Heart left ventricle (tissue), 16 donors: ENCODE results near the gene TM9SF4. TPM values are rescaled to one million over a fixed set of nuclear protein-coding genes. Genes with fewer than 3 reads are reported as not detected.
A peak's percentile ranks its signal among the peaks of the same experiment; 100 is the strongest.

Experiments used
- ATAC-seq, 4 donors: fragments of 200-7000 bp; cut with Tn5 transposase; one replicate each; pipeline ENCODE4 v1.9.1; 2020 to 2022; ENCODE audit warnings: moderate library complexity in 4 of 4, mild to moderate bottlenecking in 3 of 4, moderate number of reproducible peaks in 1 of 4
- DNase-seq, 5 donors: peaks; one replicate each; pipeline ENCODE4 v3.0.0-alpha.2; 2020
- H3K27ac ChIP-seq, 12 donors: fragments of 200-600 bp; sonication (generic) in 4 of 12; one replicate each; pipeline versions ENCODE4 v1.5.0 to v1.8.0; 2016 to 2022; ENCODE audit warnings: mild to moderate bottlenecking in 2 of 12
- H3K27me3 ChIP-seq, 9 donors: fragments of 200-600 bp; sonication (generic) in 2 of 9; one replicate each; pipeline versions ENCODE4 v1.5.1 to v1.8.0; 2016 to 2022; ENCODE audit warnings: mild to moderate bottlenecking in 3 of 9
- H3K36me3 ChIP-seq, 9 donors: fragments of 200-600 bp; sonication (generic) in 2 of 9; one replicate each; pipeline versions ENCODE4 v1.5.0 to v1.8.0; 2018 to 2022; ENCODE audit warnings: mild to moderate bottlenecking in 2 of 9
- H3K4me1 ChIP-seq, 12 donors: fragments of 200-600 bp; sonication (generic) in 4 of 12; one replicate each; pipeline versions ENCODE4 v1.5.0 to v1.8.0; 2016 to 2022; ENCODE audit warnings: mild to moderate bottlenecking in 3 of 12
- H3K4me3 ChIP-seq, 12 donors: fragments of 200-600 bp; sonication (generic) in 4 of 12; one replicate each; pipeline versions ENCODE4 v1.5.0 to v1.8.0; 2017 to 2022; ENCODE audit warnings: mild to moderate bottlenecking in 9 of 12, moderate library complexity in 4 of 12
- H3K9me3 ChIP-seq, 12 donors: fragments of 200-600 bp; sonication (generic) in 4 of 12; one replicate each; pipeline versions ENCODE4 v1.5.0 to v1.8.0; 2016 to 2022; ENCODE audit warnings: mild to moderate bottlenecking in 1 of 12
- CTCF ChIP-seq, 12 donors: fragments of 200-600 bp; sonication (generic) in 4 of 12; IDR thresholded peaks; one replicate each; pipeline versions ENCODE4 v1.5.0 to v1.8.0; 2018 to 2022; ENCODE audit warnings: antibody characterized with exemption in 12 of 12, mild to moderate bottlenecking in 5 of 12
- POLR2A ChIP-seq, 2 donors: fragments of 450-650 bp; IDR thresholded peaks; one replicate each; pipeline ENCODE4 v1.6.1; 2017; ENCODE audit warnings: antibody characterized with exemption in 2 of 2, mild to moderate bottlenecking in 2 of 2, moderate library complexity in 2 of 2
- WGBS, 4 donors: extraction: QIAGEN DNeasy Blood & Tissue Kit in 2 of 4; methylation state at CpG; one replicate each; pipeline versions ENCODE4 v1.1.5 to v1.1.7; 2013 to 2018; 5-methylcytosine and 5-hydroxymethylcytosine counted together
- intact Hi-C, 10 donors: fragments of 100-400 bp; cut with DNase I; formaldehyde crosslinking; loops; one replicate each; pipeline versions ENCODE4 v1.11.1 to v1.14.2; 2022
- polyA plus RNA-seq, 2 donors: library from polyadenylated mRNA; stranded (reverse); fragments of 200-250 nt; gene quantifications; one replicate each; pipeline ENCODE4 v1.2.3, GENCODE V29; 2013
- total RNA-seq, 9 donors: library from RNA; depleted of rRNA in 2 of 9; stranded (reverse); fragments of >200 nt in 2 of 9; fragmentation: NEBNext Ultra II Directional in 3 of 9; extraction: Animal tissue kit (Norgen Biotek cat#: 25700) in 3 of 9; gene quantifications; one replicate each; pipeline versions ENCODE4 v1.1.0 to v1.2.4, GENCODE V29; 2016 to 2023
- donor health status: ischemic (EF 13 %, LVEDD 7.1; RV severe dilation, severe dysfunction).
- donor health status: healthy with polysubstance abuse.
- donor health status: DM: no; HTN: yes; CAD: no.
- donor health status: DM: no; HTN: no; CAD: no.
- donor health status: ischemic (EF 25% LVEDD 6.9; RV normal size, moderate dysfunction).
- donor health status: ischemic (EF 25% LVEDD 5.7; RV mildly dilated, moderate dysfunction).
- donor health status: healthy.
- donor health status: DM: yes; HTN: yes; CAD: no.
- donor health status: ischemic (EF 35%, LVEDD 5.7; RV mildly dilated, moderate dysfunction).
- donor health status: nonischemic (EF 11% LVEDD 7.7; RV severe dilation, severe dysfunction).
- donor health status: DM: yes; HTN: yes; CAD: no.
- donor health status: PGD.
- donor health status: ischemic (EF 29% LVEDD 5.4; RV normal size, mild dysfunction).
- donor health status: nonischemic (EF 23%, LVEDD 6.1; RV moderate dilation, normal function).

The TM9SF4 gene
- total and polyA plus RNA-seq, 11 donors: 15.7 to 37.9 (median 28.8) TPM

- peaks cover 0 to 4% (median 0%) of the 10 kb centered on the region in 9 donors for H3K27me3 ChIP-seq
- H3K4me1 ChIP-seq: peaks cover 0 to 51% (median 0%) of the 10 kb centered on the region in 12 donors
- H3K9me3 ChIP-seq: no peaks in the 10 kb centered on the region
- 86 to 92% (median 90%) methylated on average over 1 of the region's 1 CpG for WGBS, 4 donors
- intact Hi-C loops: loop anchor here in 1 of 10 donors (10.0 kb wide), 1 partner anchor 65 kb away; no protein-coding TSS in a partner anchor
- peaks cover 0 to 35% (median 0%) of the 10 kb centered on the region in 9 donors for H3K36me3 ChIP-seq
- H3K4me3 ChIP-seq: no peak overlapping the region
- no peak for TF ChIP-seq CTCF (IDR thresholded peaks at IDR 0.05)
- TF ChIP-seq POLR2A (IDR thresholded peaks at IDR 0.05): no peak
- DNase-seq: no peak
- ATAC-seq: no peak
- H3K27ac ChIP-seq: peak overlapping the region in 1 of 12 donors; percentile 92
Measured at GRCh38 chr20:32070282-32070681, 39.2 kb upstream of the TM9SF4 start.

GRCh38 chr20:32070690-32071213 lies 38.8 kb upstream of the TM9SF4 start:
- H3K4me1 ChIP-seq: peaks cover 0 to 46% (median 0%) of the 10 kb centered on the region in 12 donors
- H3K4me3 ChIP-seq: no peak overlapping the region
- H3K27me3 ChIP-seq: peaks cover 0 to 4% (median 0%) of the 10 kb centered on the region in 9 donors
- peaks cover 0 to 37% (median 0%) of the 10 kb centered on the region in 9 donors for H3K36me3 ChIP-seq
- intact Hi-C loops: loop anchor here in 1 of 10 donors (10.0 kb wide), 1 partner anchor 64 kb away; no protein-coding TSS in a partner anchor
- no peaks in the 10 kb centered on the region for H3K9me3 ChIP-seq
- DNase-seq (no peak), ATAC-seq (no peak)
- TF ChIP-seq CTCF (IDR thresholded peaks at IDR 0.05): no peak
- 39 to 51% (median 46%) methylated on average over 4 of the region's 4 CpGs for WGBS, 4 donors
- peak overlapping the region in 1 of 12 donors; percentile 92 for H3K27ac ChIP-seq

GRCh38 chr20:32071395-32072167 lies 37.9 kb upstream of the TM9SF4 start:
- intact Hi-C loops: loop anchor here in 1 of 10 donors (10.0 kb wide), 1 partner anchor 63 kb away; no protein-coding TSS in a partner anchor
- peak overlapping the region in 1 of 12 donors; percentile 42 for H3K27ac ChIP-seq
- H3K27me3 ChIP-seq: peaks cover 0 to 2% (median 0%) of the 10 kb centered on the region in 9 donors
- peaks cover 0 to 45% (median 0%) of the 10 kb centered on the region in 12 donors for H3K4me1 ChIP-seq
- H3K36me3 ChIP-seq: peaks cover 0 to 45% (median 0%) of the 10 kb centered on the region in 9 donors
- no peaks in the 10 kb centered on the region for H3K9me3 ChIP-seq
- no peak overlapping the region for H3K4me3 ChIP-seq
- 76 to 84% (median 82%) methylated on average over 17 of the region's 17 CpGs for WGBS, 4 donors
- ATAC-seq (no peak), DNase-seq (no peak)
- TF ChIP-seq POLR2A (IDR thresholded peaks at IDR 0.05) (no peak), CTCF (IDR thresholded peaks at IDR 0.05) (no peak)

- Histone ChIP-seq H3K4me1 (peaks cover 0 to 44% (median 0%) of the 10 kb centered on the region in 12 donors), H3K36me3 (peaks cover 0 to 46% (median 0%) of the 10 kb centered on the region in 9 donors), H3K27me3 (no peaks in the 10 kb centered on the region), H3K4me3 (no peak overlapping the region), H3K27ac (no peak overlapping the region), H3K9me3 (no peaks in the 10 kb centered on the region)
- ATAC-seq (no peak), DNase-seq (no peak)
- TF ChIP-seq POLR2A (IDR thresholded peaks at IDR 0.05) (no peak), CTCF (IDR thresholded peaks at IDR 0.05) (no peak)
- WGBS, 4 donors: 82 to 93% (median 85%) methylated on average over 6 of the region's 6 CpGs
- intact Hi-C loops: loop anchor here in 1 of 10 donors (10.0 kb wide), 1 partner anchor 63 kb away; no protein-coding TSS in a partner anchor
Measured at GRCh38 chr20:32072168-32072750, 37.3 kb upstream of the TM9SF4 start.
